ENCODE data around the gene TLE5. TPM values are rescaled to one million over a fixed set of nuclear protein-coding genes. Genes with fewer than 3 reads are reported as not detected.

Gene TLE5
- total and polyA plus RNA-seq, 2 experiments from 2014 or later = 130 to 154 TPM

DNA sequence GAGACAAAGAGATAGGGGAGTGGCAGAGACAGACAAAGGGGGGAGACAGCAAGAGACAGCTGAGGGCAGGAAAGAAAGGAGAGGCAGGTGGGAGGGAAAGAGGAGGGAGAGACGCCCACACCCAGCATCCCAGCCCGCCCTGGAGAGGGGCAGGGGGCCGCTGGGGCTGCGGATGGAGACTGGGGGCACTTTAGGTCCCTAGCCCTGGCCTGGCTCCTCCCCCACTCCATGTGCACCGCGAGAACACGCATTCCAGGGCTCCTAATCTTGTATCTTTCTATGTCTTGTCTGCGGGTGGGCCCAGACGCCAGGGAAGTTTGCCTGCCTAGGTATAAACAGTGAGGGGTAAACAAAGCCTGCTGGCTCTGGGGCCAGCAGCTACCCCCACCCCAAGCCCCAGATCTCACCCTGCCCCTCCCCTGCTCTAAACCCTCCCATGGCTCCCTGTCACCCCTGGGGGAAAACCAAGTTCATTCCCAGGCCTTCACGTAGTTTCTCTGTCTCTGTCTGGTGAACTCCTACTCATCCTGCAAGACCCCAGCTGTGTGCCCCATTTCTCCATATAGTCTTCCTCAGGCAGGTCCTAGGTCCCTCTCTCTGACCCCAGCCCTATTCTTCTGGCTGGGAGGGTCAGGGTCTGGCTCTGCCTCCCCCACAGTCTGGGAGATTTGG, 5.7 kb downstream of the TLE5 start:
- ATAC-seq = peak; percentile 62
- H3K27ac Mint-ChIP-seq = peak overlapping the region; percentile 66

GRCh38 chr19:3055741-3056416, 6.4 kb downstream of the TLE5 start:
- Histone ChIP-seq H3K4me3 (no peak overlapping the region), H3F3A (replicated peaks; ENCODE audit: low read depth) (peaks cover 14% of the 10 kb centered on the region; the same call in 1 of the 2 replicates), H3K9me2 (ENCODE audit: insufficient read depth) (no peaks in the 10 kb centered on the region), H2AFZ (no peak overlapping the region), H3K79me2 (replicated peaks; ENCODE audit: insufficient read depth) (peaks cover 23% of the 10 kb centered on the region), H3K4me2 (peak overlapping the region; percentile 66), H3K4me1 (ENCODE audit: insufficient read depth) (peaks cover 46% of the 10 kb centered on the region; the same call in 1 of the 2 replicates), H3K27me3 (ENCODE audit: insufficient read depth) (no peaks in the 10 kb centered on the region), H3K27ac (ENCODE audit: low read depth) (no peak overlapping the region), H3K36me3 (ENCODE audit: insufficient read depth) (peaks cover 6% of the 10 kb centered on the region; the same call in 1 of the 2 replicates), H4K20me1 (replicated peaks; ENCODE audit: insufficient read depth) (no peaks in the 10 kb centered on the region; the same call in 1 of the 2 replicates)
- H3K36me3 Mint-ChIP-seq (ENCODE audit: low read depth) = peaks cover 40% of the 10 kb centered on the region
- H3K4me1 Mint-ChIP-seq = peaks cover 41% of the 10 kb centered on the region
- H3K9me3 Mint-ChIP-seq = no peaks in the 10 kb centered on the region; the same call in 2 of the 3 replicates
- H3K4me3 Mint-ChIP-seq = no peak overlapping the region
- H3K27me3 Mint-ChIP-seq (ENCODE audit: insufficient read depth, low read depth, poor library complexity) = peaks cover 28% of the 10 kb centered on the region
- DNase-seq (ENCODE audit: low spot score) (peak; percentile 57), ATAC-seq (peak; percentile 42)
- H3K27ac Mint-ChIP-seq = no peak overlapping the region
- TF ChIP-seq JUNB (IDR thresholded peaks at IDR 0.05; ENCODE audit: unreplicated experiment) (no peak), ZNF114 (CRISPR knock-in tag; IDR thresholded peaks at IDR 0.05) (no peak), ZNF331 (CRISPR knock-in tag; IDR thresholded peaks at IDR 0.05; ENCODE audit: low read depth) (no peak), STAT1 (IDR thresholded peaks at IDR 0.05; ENCODE audit: unreplicated experiment) (no peak)
- TF ChIP-seq, protein P1, sequence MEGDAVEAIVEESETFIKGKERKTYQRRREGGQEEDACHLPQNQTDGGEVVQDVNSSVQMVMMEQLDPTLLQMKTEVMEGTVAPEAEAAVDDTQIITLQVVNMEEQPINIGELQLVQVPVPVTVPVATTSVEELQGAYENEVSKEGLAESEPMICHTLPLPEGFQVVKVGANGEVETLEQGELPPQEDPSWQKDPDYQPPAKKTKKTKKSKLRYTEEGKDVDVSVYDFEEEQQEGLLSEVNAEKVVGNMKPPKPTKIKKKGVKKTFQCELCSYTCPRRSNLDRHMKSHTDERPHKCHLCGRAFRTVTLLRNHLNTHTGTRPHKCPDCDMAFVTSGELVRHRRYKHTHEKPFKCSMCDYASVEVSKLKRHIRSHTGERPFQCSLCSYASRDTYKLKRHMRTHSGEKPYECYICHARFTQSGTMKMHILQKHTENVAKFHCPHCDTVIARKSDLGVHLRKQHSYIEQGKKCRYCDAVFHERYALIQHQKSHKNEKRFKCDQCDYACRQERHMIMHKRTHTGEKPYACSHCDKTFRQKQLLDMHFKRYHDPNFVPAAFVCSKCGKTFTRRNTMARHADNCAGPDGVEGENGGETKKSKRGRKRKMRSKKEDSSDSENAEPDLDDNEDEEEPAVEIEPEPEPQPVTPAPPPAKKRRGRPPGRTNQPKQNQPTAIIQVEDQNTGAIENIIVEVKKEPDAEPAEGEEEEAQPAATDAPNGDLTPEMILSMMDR (conservative IDR thresholded peaks at IDR 0.05; ENCODE audit: low read depth in 2 of 2) = no peak
- TF ChIP-seq, protein P2, sequence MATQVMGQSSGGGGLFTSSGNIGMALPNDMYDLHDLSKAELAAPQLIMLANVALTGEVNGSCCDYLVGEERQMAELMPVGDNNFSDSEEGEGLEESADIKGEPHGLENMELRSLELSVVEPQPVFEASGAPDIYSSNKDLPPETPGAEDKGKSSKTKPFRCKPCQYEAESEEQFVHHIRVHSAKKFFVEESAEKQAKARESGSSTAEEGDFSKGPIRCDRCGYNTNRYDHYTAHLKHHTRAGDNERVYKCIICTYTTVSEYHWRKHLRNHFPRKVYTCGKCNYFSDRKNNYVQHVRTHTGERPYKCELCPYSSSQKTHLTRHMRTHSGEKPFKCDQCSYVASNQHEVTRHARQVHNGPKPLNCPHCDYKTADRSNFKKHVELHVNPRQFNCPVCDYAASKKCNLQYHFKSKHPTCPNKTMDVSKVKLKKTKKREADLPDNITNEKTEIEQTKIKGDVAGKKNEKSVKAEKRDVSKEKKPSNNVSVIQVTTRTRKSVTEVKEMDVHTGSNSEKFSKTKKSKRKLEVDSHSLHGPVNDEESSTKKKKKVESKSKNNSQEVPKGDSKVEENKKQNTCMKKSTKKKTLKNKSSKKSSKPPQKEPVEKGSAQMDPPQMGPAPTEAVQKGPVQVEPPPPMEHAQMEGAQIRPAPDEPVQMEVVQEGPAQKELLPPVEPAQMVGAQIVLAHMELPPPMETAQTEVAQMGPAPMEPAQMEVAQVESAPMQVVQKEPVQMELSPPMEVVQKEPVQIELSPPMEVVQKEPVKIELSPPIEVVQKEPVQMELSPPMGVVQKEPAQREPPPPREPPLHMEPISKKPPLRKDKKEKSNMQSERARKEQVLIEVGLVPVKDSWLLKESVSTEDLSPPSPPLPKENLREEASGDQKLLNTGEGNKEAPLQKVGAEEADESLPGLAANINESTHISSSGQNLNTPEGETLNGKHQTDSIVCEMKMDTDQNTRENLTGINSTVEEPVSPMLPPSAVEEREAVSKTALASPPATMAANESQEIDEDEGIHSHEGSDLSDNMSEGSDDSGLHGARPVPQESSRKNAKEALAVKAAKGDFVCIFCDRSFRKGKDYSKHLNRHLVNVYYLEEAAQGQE (IDR thresholded peaks at IDR 0.05; ENCODE audit: unreplicated experiment) = no peak
- TF ChIP-seq, protein P3, sequence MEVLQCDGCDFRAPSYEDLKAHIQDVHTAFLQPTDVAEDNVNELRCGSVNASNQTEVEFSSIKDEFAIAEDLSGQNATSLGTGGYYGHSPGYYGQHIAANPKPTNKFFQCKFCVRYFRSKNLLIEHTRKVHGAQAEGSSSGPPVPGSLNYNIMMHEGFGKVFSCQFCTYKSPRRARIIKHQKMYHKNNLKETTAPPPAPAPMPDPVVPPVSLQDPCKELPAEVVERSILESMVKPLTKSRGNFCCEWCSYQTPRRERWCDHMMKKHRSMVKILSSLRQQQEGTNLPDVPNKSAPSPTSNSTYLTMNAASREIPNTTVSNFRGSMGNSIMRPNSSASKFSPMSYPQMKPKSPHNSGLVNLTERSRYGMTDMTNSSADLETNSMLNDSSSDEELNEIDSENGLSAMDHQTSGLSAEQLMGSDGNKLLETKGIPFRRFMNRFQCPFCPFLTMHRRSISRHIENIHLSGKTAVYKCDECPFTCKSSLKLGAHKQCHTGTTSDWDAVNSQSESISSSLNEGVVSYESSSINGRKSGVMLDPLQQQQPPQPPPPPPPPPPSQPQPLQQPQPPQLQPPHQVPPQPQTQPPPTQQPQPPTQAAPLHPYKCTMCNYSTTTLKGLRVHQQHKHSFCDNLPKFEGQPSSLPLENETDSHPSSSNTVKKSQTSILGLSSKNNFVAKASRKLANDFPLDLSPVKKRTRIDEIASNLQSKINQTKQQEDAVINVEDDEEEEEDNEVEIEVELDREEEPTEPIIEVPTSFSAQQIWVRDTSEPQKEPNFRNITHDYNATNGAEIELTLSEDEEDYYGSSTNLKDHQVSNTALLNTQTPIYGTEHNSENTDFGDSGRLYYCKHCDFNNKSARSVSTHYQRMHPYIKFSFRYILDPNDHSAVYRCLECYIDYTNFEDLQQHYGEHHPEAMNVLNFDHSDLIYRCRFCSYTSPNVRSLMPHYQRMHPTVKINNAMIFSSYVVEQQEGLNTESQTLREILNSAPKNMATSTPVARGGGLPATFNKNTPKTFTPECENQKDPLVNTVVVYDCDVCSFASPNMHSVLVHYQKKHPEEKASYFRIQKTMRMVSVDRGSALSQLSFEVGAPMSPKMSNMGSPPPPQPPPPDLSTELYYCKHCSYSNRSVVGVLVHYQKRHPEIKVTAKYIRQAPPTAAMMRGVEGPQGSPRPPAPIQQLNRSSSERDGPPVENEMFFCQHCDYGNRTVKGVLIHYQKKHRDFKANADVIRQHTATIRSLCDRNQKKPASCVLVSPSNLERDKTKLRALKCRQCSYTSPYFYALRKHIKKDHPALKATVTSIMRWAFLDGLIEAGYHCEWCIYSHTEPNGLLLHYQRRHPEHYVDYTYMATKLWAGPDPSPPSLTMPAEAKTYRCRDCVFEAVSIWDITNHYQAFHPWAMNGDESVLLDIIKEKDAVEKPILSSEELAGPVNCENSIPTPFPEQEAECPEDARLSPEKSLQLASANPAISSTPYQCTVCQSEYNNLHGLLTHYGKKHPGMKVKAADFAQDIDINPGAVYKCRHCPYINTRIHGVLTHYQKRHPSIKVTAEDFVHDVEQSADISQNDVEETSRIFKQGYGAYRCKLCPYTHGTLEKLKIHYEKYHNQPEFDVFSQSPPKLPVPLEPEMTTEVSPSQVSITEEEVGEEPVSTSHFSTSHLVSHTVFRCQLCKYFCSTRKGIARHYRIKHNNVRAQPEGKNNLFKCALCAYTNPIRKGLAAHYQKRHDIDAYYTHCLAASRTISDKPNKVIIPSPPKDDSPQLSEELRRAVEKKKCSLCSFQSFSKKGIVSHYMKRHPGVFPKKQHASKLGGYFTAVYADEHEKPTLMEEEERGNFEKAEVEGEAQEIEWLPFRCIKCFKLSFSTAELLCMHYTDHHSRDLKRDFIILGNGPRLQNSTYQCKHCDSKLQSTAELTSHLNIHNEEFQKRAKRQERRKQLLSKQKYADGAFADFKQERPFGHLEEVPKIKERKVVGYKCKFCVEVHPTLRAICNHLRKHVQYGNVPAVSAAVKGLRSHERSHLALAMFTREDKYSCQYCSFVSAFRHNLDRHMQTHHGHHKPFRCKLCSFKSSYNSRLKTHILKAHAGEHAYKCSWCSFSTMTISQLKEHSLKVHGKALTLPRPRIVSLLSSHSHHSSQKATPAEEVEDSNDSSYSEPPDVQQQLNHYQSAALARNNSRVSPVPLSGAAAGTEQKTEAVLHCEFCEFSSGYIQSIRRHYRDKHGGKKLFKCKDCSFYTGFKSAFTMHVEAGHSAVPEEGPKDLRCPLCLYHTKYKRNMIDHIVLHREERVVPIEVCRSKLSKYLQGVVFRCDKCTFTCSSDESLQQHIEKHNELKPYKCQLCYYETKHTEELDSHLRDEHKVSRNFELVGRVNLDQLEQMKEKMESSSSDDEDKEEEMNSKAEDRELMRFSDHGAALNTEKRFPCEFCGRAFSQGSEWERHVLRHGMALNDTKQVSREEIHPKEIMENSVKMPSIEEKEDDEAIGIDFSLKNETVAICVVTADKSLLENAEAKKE (CRISPR knock-in tag; IDR thresholded peaks at IDR 0.05) = no peak

More for the DNA sequence above, 5.7 kb downstream of the TLE5 start:
- Histone ChIP-seq H3K36me3 (ENCODE audit: insufficient read depth) (peaks cover 6% of the 10 kb centered on the region; the same call in 1 of the 2 replicates), H3K4me2 (peak overlapping the region; percentile 66), H3K4me1 (ENCODE audit: insufficient read depth) (peaks cover 47% of the 10 kb centered on the region; the same call in 1 of the 2 replicates), H3K9me2 (ENCODE audit: insufficient read depth) (no peaks in the 10 kb centered on the region), H3K79me2 (replicated peaks; ENCODE audit: insufficient read depth) (peaks cover 25% of the 10 kb centered on the region), H3F3A (replicated peaks; ENCODE audit: low read depth) (peaks cover 16% of the 10 kb centered on the region; the same call in 1 of the 2 replicates), H3K27ac (ENCODE audit: low read depth) (no peak overlapping the region; the same call in 1 of the 2 replicates), H4K20me1 (replicated peaks; ENCODE audit: insufficient read depth) (no peaks in the 10 kb centered on the region; the same call in 1 of the 2 replicates), H2AFZ (no peak overlapping the region), H3K4me3 (0 out of 2 replicates have a peak overlapping the region, but pooled peaks have one; percentile 20), H3K27me3 (ENCODE audit: insufficient read depth) (no peaks in the 10 kb centered on the region)
- Mint-ChIP-seq H3K9me3 (no peaks in the 10 kb centered on the region; the same call in 2 of the 3 replicates), H3K4me1 (peaks cover 42% of the 10 kb centered on the region), H3K27me3 (ENCODE audit: insufficient read depth, low read depth, poor library complexity) (peaks cover 24% of the 10 kb centered on the region), H3K4me3 (peak overlapping the region; percentile 0; the same call in 1 of the 3 replicates), H3K36me3 (ENCODE audit: low read depth) (peaks cover 42% of the 10 kb centered on the region)
- no peak for TF ChIP-seq EZH2phosphoT487 (IDR thresholded peaks at IDR 0.05; ENCODE audit: unreplicated experiment)
- DNase-seq (ENCODE audit: low spot score) = no peak

All from GM23338 (cell line).